AG04449 (cell line): ENCODE data around the gene MYRIP.
A peak's percentile ranks its signal among the peaks of the same experiment; 100 is the strongest.

Source experiments
- CTCF ChIA-PET: fragments of 350-600 bp; formaldehyde crosslinking; extraction: SDS; loops from one replicate; lab custom pipeline; 2021; ENCODE audit warnings: antibody characterized with exemption; lab: Yijun Ruan, JAX
- POLR2A ChIA-PET: fragments of 400-600, 350-600 bp; formaldehyde crosslinking; extraction: SDS; loops from one replicate; lab custom pipeline; 2020; ENCODE audit warnings: antibody characterized with exemption, inconsistent platforms; lab: Yijun Ruan, JAX
- DNase-seq: peaks from one replicate; pipeline ENCODE4 v3.0.0-alpha.2; 2010; ENCODE audit warnings: low read depth, low spot score
- H3K4me3 ChIP-seq: 2 replicates; pipeline ENCODE4 v1.5.1; 2011; ENCODE audit warnings: low read depth, mild to moderate bottlenecking, control low read depth, low read length
- CTCF ChIP-seq: IDR thresholded peaks from one replicate; pipeline ENCODE4 v1.5.1; 2011; ENCODE audit warnings: mild to moderate bottlenecking, moderate library complexity, low read length, control low read depth, inconsistent platforms; ENCODE audit not compliant: insufficient read depth; ENCODE audit errors: missing control alignments

MYRIP gene

DNA sequence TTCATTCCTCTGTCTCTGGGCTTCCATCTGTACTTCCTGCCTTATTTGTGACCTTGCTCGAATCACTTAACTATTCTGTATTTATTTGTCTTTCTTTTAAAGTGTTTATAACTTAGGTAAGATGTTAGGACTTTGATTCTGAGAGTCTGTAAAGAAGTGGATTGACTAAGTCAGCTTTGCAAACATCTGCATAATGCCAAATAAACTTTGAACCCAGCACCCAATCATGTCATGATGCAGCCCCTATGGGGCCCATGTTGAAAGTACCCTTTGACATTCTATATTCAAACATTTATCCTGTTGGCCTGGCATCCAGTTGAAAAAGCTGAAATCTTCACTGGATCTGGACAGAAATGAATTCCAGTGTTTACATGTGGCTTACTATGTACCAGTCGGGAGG lies 3.8 kb upstream of the MYRIP start:
- no peak overlapping the region for H3K4me3 ChIP-seq
- CTCF ChIA-PET = no interaction called here
- POLR2A ChIA-PET = no interaction called here
- DNase-seq = no peak
- TF ChIP-seq CTCF = no peak

DNA sequence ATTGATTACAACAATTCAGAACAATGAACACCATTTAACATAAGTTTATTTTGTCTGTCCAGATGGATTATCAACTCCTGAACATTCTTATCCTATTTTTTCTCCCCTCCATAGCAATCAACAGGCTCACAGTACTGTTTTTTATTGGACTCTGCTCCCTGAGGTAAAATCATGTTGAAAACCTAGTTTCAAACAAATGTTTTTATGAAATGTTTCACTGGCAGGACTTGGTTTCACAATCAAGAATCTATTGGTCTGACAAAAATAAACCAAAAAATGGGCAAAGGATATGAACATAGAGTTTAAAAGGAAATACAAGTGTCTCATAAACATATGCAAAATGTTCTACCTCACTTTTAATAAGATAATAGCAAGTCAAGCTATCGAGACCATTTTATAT lies 2.6 kb upstream of the MYRIP start:
- ChIA-PET CTCF (no interaction called here), POLR2A (no interaction called here)
- no peak for TF ChIP-seq CTCF
- no peak for DNase-seq
- no peak overlapping the region for H3K4me3 ChIP-seq

- no peak for DNase-seq
- ChIA-PET CTCF (interaction anchor here (1.6 kb wide), 1 partner anchor 370 kb away, joined by 7 read pairs; no protein-coding TSS in a partner anchor), POLR2A (no interaction called here)
- TF ChIP-seq CTCF = no peak
- H3K4me3 ChIP-seq = peak overlapping the region; percentile 29
These were observed 785 bp upstream of the MYRIP start for GRCh38 chr3:39808467-39809180.

DNA sequence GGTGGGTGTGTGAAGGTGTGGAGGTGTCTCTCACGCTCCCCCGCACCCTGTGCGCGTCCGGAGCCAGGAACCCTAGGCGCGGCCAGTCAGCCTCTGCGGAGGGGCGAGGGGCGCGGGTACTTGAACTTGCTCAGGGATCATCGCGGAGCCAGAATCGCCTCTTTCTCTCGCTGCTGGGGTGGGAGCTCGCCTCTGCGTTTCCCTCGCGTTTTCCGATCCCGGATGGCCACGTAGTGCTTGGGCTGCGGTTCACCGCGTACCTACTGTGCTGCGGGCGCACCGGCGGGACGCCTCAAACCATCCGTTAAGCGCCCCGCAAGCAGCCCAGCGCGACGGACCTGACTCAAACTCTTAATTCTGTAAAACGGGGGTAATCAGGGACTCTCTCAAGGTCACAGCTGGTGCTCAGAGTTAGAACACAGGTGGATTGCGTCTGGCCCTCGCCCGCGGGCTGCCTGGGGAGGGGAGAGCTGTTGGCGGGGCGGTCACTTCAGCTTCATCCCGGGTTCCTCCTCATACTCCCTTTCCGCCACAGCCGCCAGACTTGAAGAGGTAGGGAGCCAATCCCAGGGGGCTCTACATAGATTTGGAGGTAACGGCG lies 686 bp downstream of the MYRIP start:
- peak overlapping the region; percentile 36 for H3K4me3 ChIP-seq
- no peak for TF ChIP-seq CTCF
- ChIA-PET CTCF (interaction anchor here (1.6 kb wide), 1 partner anchor 369 kb away, joined by 7 read pairs; no protein-coding TSS in a partner anchor), POLR2A (no interaction called here)
- no peak for DNase-seq

- H3K4me3 ChIP-seq = no peak overlapping the region
- CTCF ChIA-PET = interaction anchor here (1.6 to 2.0 kb wide), 2 partner anchors 368 to 507 kb away, joined by 4 to 7 read pairs; no protein-coding TSS in a partner anchor
These were observed 1.3 kb downstream of the MYRIP start for GRCh38 chr3:39810647-39811161.

More at GRCh38 chr3:39810647-39811161, 1.3 kb downstream of the MYRIP start:
- DNase-seq = no peak
- TF ChIP-seq CTCF = no peak
- POLR2A ChIA-PET = no interaction called here
